HG03439 (cell line): Measurements from ENCODE around the gene CTNNA2.
"Not testable (repeated sequence)": the region's sequence is repeated elsewhere in the genome, so short reads cannot be mapped to it uniquely, and the experiment has no call there.

ENCODE experiments used
- ATAC-seq: cut with Tn5 transposase; IDR thresholded peaks from one replicate; pipeline ENCODE4 v1.9.1; 2021; ENCODE audit warnings: mild to moderate bottlenecking, moderate library complexity; ENCODE audit not compliant: unreplicated experiment

Gene CTNNA2

GRCh38 chr2:80122675-80123074 is 609.8 kb downstream of the CTNNA2 start:
- no peak for ATAC-seq

DNA sequence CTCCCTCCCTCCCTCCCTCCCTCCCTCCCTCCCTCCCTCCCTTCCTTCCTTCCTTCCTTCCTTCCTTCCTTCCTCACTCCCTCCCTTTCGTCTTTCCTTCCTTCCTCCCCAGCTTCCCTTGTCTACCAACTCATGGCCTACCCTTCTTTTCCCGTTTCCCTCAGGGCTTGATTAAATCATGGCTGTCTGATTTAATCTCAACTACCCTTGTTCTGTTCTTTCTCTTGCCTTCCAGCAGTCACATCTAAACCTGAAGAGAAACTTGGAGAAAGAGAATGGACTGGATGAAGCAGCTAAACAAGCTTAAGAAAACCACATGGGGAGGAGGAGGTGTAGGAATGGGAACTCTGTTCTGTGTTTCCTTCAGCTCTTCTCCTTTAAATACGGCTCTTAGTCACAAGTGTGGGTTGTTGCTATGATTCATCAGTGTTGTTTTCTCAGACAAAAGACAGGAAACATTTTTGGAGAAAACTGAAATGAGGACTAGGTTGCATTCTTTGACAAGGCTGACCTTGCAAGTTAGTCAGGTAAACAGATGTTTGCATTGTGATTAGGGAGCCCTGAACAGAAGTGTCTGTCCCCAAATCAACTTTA is 613.8 kb downstream of the CTNNA2 start:
- ATAC-seq = no peak

- ATAC-seq = no peak
Measured at GRCh38 chr2:80128080-80128479, 615.2 kb downstream of the CTNNA2 start.

DNA sequence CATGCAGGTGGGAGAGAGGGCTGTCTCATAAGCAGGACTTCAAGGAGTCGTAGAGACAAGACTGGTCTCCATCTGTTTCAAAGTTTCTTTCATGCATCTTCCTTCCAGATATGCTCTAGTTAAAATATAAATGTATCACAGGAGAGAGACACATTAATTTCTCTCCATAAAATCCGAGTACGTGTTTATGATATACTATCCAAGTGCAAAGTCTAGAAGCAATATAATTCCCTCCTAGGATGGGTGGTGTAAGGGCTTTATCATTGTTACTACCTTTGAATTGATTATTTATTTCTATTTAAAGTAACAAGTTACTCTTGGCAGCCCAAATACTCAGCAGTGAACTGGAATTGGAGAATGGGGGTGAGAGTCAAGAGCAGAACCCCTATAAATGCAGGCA is 619.4 kb downstream of the CTNNA2 start:
- ATAC-seq = no peak

DNA sequence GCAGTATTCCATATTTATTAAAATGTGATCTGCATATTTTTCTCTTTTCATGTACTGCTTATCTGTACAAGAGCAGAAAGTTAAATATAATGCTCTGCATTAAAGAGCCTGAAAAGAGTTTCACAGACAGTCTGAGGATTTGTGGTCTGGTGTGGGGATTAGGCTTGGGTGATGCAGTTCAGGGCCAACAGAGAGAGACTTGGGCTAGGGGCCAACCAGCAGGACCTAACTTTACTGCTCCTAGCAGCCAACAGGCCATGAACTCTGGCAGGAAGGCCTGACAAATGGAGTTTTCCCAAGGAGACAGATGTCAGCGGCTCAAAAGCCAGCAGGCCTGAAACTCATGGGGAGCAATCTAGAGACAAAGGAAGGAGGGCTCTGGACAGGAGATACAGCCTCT is 622.1 kb downstream of the CTNNA2 start:
- no peak for ATAC-seq

GRCh38 chr2:80136338-80136737 is 623.5 kb downstream of the CTNNA2 start:
- no peak for ATAC-seq

DNA sequence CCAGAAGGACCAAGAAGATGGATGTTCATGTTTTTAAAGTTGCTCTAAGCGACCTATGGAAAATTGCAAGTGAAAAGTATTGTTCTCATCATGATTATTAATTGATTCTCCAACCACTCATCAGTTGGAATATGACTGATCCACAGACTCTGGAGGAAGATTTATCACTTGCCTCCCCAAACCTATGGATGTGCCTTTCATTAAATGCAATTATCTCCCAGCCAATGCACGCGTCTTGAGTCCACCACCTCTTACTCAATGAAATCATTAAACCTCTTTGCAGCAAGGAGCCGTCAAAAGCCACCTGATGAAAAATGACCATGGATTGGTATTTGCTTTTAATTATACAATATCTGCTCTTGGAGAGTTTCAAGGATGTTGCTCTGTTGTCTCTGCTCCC is 626.1 kb downstream of the CTNNA2 start:
- no peak for ATAC-seq

- no peak for ATAC-seq
Measured at GRCh38 chr2:80141007-80141726, 628.3 kb downstream of the CTNNA2 start.

GRCh38 chr2:80145499-80145898 is 632.6 kb downstream of the CTNNA2 start:
- no peak for ATAC-seq

DNA sequence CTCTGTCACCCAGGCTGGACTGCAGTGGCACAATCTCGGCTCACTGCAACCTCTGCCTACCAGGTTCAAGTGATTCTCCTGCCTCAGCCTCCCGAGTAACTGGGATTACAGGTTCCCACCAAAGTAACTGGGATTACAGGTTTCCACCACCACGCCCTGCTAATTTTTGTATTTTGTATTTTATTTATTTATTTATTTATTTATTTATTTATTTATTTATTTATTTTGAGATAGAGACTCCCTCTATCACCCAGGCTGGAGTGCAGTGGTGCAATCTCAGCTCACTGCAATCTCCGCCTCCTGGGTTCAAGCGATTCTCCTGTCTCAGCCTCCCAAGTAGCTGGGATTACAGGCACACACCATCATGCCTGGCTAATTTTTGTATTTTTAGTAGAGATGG is 633.9 kb downstream of the CTNNA2 start:
- ATAC-seq = not testable (repeated sequence)

GRCh38 chr2:80147690-80148089 is 634.8 kb downstream of the CTNNA2 start:
- ATAC-seq = no peak

DNA sequence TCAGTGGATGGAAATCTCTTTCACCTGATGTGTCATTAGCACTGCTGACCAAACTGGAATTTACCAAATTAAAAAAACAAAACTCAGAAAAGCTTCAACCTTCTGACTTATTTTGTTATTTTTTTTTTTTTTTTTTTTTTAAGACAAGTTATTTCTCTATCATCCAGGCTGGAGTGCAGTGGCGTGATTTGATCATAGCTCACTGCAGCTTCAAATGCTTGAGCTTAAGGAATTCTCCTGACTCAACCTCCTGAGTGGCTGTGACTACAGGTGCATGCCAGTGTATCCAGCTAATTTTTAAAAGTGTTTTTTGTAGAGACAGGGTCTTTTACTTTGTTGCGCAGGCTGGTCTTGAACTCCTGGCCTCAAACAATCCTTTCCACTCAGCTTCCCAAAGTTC is 636.1 kb downstream of the CTNNA2 start:
- no peak for ATAC-seq

DNA sequence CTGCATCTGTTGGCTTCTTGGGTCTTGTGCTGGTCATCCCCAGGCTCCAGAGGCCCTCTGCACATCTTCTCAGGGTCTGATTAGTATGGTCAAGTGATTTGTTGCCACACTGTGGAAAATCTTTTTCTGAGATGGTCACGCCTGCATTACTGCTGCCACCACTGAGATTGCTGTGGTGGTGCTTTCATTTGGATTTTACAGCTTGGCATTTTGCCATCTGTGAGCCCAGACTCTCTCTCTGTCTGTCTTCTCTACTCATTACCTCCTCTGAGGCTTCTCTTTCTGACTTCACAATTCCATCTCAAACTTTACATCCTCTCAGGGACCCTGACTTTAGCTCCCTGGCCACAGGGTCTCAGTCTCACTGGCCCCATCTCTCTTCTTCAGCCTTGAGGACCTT is 637.1 kb downstream of the CTNNA2 start:
- no peak for ATAC-seq

- ATAC-seq = no peak
Measured at GRCh38 chr2:80151248-80151647, 638.4 kb downstream of the CTNNA2 start.

DNA sequence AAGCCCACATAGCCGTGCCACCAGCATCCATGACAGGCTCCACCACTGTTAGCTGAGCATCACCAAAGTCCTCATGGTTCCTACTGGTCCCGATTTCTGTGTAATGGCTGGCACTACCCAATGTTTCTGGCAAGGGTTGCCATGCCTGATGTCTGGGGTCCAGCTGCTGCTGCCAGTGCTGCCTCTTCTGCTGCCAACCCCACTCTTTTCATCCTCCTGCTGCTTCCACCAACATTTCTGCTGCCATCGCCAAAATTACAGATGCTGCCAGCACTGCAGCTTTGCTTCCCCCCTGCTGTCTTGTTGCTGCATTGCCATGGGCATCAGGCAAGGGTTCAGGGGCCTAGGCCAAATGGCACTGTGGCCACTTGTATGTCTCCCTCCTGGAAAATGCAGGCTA is 638.8 kb downstream of the CTNNA2 start:
- ATAC-seq = no peak

DNA sequence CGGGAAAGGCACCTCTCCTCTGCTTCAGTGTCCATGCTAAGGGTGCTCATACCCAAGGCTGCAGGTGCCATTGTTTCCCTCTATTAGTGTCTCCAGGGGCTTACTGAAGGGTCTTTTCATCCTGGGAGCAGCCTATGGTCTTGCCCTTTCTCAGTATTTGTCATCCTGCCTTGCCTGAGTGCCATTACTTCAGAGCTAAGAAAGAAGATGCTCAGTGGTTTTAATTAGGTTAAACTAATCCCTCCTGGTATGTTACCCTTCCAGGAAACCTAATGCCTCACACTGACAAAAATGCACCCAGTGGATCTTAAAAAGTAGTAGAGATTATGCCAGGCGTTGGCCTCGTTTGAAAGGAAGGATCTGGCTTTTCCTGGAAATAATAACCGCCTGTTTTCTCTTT is 640.3 kb downstream of the CTNNA2 start:
- ATAC-seq = no peak

DNA sequence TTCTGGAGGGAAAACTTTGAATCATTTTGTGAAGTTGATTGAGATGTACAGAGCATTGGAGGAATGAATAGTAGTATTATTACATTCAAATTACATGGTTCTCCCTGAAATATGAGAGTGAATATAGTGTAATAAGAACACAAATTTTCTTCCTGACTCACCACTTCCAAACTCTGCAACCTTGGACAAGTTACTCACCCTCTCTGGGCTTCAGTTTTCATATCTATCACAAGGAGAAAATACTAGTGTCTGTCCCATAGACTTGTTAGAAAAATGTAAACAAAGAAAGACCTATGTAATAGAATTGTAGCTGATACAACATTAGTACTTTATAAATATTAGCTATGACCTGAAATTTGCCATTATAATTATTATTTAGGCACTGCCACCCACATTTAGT is 640.9 kb downstream of the CTNNA2 start:
- ATAC-seq = no peak

GRCh38 chr2:80154231-80154915 is 641.5 kb downstream of the CTNNA2 start:
- ATAC-seq = no peak

DNA sequence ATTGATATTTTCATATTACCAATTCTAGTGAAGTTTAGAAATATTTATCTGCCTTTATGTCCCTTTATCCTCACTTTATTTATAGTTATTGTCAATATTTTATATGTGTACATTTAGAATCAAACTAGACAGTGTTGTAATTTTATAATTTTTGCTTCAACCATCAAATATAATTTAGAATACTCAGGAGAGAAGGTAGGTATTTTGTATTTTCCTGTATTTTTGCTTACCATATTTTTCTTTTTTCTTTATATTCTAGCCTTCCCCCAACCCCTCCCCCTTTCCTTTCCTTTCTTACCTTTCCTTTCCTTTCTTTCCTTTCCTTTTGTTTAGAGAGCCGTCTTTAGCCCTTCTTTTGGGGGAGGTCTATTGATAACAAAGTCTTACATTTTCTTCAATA is 651.5 kb downstream of the CTNNA2 start:
- no peak for ATAC-seq

DNA sequence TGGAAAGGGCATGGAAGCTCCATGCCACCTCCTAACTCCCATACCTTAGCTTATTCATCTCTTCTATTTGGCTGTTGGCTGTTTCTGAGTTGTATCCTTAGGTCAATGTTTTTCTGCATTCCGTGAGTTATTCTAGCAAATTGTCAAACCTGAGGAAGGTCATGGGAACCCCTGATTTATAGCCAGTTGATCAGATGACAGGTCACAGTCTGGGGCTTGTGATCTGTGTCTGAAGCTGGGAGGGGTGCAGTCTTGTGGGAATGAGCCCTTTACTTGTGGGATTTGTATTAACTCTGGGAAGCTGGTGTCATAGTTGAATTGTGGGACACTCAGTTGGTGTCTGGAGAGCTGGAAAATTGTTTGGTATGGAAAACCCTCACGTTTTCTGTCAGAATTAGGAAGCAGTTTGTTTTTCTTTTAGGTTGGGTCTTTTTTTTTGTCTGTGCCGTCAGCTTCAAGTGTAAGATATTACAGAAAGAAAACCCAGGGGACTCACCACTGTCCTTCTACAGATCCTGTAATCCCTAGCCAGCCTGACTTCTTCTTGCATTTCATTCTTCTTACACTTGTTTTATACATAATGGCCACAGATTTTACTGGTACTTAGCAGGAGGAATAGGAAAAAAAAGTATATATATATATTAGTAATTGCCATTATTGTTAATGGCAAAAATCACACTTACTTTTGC is 653.8 kb downstream of the CTNNA2 start:
- no peak for ATAC-seq

GRCh38 chr2:80167284-80167808 is 654.5 kb downstream of the CTNNA2 start:
- ATAC-seq = no peak
